D721Med (cell line): ENCODE results near the gene NBEAL1.
"Not testable (repeated sequence)": the region's sequence is repeated elsewhere in the genome, so short reads cannot be mapped to it uniquely, and the experiment has no call there.

Experiments used
- DNase-seq: peaks from one replicate; pipeline ENCODE4 v3.0.0; 2011; ENCODE audit warnings: low spot score; ENCODE audit not compliant: insufficient read length
- FAIRE-seq: peaks from 2 replicates; lab custom pipeline; 2011; peaks lifted over from hg19 to GRCh38; lab: Jason Lieb, UNC
- CTCF ChIP-seq: IDR thresholded peaks from 2 replicates; pipeline ENCODE4 v1.5.1; 2012; ENCODE audit warnings: mild to moderate bottlenecking, control low read depth; ENCODE audit not compliant: insufficient read depth; ENCODE audit errors: missing control alignments

The NBEAL1 gene

GRCh38 chr2:203097735-203098134 is 83.1 kb downstream of the NBEAL1 start:
- TF ChIP-seq CTCF: no peak
- DNase-seq (no peak), FAIRE-seq (peak; percentile 16)

DNA sequence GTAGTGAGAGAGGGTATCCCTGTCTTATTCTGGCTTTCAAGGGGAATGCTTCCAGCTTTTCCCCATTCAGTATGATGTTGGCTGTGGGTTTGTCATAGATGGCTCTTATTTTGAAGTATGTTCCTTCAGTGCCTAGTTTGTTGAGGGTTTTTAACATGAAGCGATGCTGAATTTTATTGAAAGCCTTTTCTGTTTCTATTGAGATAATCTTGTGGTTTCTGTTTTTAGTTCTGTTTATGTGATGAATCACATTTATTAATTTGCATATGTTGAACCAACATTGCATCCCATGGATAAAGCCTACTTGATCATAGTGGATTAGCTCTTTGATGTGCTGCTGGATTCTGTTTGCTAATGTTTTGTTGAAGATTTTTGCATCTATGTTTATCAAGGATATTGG is 87.7 kb downstream of the NBEAL1 start:
- not testable (repeated sequence) for FAIRE-seq, DNase-seq

DNA sequence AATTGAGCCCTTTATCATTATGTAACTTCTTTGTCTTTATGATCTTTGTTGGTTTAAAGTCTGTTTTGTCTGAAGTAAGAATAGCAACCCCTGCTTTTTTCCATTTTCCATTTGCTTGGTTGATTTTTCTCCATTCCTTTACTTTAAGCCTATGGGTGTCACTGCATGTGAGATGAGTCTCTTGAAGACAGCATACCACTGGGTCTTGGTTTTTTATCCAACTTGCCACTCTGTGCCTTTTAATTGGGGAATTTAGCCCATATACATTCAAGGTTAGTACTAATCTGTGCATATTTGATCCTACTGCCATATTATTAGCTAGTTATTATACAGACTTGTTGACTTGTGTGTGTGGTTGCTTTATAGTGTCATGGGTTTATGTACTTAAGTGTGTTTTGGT is 89.6 kb downstream of the NBEAL1 start:
- DNase-seq: no peak
- no peak for TF ChIP-seq CTCF
- no peak for FAIRE-seq

DNA sequence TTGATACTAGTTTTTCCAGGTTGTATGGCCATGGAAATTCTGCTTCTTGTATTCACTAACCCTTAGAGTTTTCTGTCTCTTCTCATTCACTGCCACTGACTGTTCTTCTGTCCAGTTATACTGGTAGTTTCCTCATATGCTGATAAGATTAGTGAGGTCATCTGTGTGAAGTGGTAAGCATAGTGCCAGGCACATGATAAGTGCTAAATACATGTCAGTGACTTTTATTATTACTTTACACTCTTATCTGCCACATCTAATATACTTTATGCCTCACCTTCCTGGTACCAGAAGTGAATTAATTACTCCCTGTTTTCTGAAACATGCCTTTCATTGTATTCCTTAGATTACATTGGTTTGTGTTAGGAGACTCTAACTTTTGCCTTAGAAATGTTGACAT is 91.3 kb downstream of the NBEAL1 start:
- FAIRE-seq (no peak), DNase-seq (no peak)
- TF ChIP-seq CTCF: no peak

DNA sequence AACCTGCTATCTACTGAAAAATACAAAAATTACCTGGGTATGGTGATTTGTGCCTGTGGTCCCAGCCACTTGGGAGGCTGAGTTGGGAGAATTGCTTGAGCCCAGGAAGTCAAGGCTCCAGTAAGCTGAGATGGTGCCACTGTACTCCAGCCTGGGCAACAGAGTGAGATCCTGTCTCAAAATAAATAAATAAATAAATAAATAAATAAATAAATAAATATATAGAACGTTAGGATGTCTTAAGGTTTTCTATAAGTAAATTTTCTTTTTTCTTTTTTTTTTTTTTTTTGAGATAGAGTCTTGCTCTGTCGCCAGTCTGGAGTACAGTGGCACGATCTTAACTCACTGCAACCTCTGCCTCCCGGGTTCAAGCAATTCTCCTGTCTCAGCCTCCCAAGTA is 95.8 kb downstream of the NBEAL1 start:
- FAIRE-seq: not testable (repeated sequence)

GRCh38 chr2:203112342-203112741 is 97.7 kb downstream of the NBEAL1 start:
- no peak for FAIRE-seq
- TF ChIP-seq CTCF: no peak

More for the DNA sequence above, 95.8 kb downstream of the NBEAL1 start:
- not testable (repeated sequence) for DNase-seq

DNA sequence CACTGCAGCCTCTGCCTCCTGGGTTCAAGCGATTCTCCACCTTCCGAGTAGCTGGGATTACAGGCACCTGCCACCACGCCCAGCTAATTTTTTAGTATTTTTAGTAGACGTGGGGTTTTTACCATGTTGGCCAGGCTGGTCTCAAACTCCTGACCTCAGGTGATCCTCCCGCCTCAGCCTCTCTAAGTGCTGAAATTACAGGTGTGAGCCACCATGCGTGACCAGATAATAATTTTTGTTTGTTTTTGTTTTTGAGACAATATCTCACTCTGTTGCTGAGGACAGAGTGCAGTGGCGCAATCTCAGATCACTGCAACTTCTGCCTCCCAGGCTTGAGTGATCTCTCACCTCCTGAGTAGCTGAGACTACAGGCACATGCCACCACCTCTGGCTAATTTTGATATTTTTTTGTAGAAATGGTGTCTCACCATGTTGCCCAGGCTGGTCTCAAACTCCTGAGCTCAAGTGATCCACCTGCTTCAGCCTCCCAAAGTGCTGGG is 100.6 kb downstream of the NBEAL1 start:
- DNase-seq, FAIRE-seq: not testable (repeated sequence)

More at GRCh38 chr2:203112342-203112741, 97.7 kb downstream of the NBEAL1 start:
- no peak for DNase-seq

DNA sequence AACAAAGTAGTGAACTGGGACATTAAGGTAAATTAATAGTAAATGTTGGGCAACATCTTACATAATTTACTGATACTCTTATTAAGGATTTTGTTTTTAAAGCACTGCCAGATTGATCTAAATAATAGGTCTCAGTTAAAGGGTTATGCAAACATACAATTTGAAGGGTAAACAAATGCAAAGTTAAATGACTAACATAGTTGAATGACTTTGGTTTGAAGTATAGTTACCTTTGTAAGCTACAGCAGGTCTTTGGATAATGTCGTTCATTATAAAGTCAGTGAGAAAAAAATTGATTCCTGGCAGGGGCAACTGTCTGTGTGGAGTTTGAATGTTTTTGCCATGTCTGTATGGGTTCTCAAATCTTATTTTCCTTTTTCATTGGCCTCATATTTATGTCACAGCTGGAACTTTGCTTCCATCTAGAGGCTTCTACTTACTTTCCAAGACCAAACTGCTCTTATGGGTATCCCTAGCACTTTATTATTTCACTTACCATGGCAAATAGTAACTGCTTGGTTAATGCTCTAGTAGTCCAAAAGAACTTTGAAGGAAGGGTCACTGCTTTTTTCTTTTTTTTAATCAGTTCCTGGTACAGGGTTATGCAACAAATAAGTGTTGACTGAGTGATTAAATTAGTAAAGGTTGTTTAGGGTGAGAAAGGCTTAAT is 107.8 kb downstream of the NBEAL1 start:
- DNase-seq (no peak), FAIRE-seq (peak; percentile 67)
- peak; percentile 40 for TF ChIP-seq CTCF

- no peak for DNase-seq
- TF ChIP-seq CTCF: no peak
- FAIRE-seq: no peak
Measured at GRCh38 chr2:203126996-203127395, 112.3 kb downstream of the NBEAL1 start.
